Right lobe of liver (tissue), 4 donors: ENCODE data around the gene USP16.
"Not testable (repeated sequence)": the region's sequence is repeated elsewhere in the genome, so short reads cannot be mapped to it uniquely, and the experiment has no call there.

Experiments
- POLR2A ChIP-seq: fragments of 450-650 bp; IDR thresholded peaks from one replicate; pipeline ENCODE4 v1.6.1; 2017; ENCODE audit warnings: antibody characterized with exemption, mild to moderate bottlenecking
- TF ChIP-seq, protein P1 (sequence below), 4 donors: fragments of 200-600 bp in 3 of 4; fragments of 450-650 bp in 1 of 4; IDR thresholded peaks; one replicate each; pipeline versions ENCODE4 v1.5.1 to v1.8.0; 2016 to 2022; ENCODE audit warnings: antibody characterized with exemption in 4 of 4, mild to moderate bottlenecking in 2 of 4
- donor health status: DM: no; HTN: no; CAD: no.
- donor health status: DM: no; HTN: no; CAD: no.
- donor health status: DM: no; HTN: yes; CAD: no.

GRCh38 chr21:28988146-28988545 is 36.3 kb upstream of the USP16 start:
- TF ChIP-seq, protein P1, sequence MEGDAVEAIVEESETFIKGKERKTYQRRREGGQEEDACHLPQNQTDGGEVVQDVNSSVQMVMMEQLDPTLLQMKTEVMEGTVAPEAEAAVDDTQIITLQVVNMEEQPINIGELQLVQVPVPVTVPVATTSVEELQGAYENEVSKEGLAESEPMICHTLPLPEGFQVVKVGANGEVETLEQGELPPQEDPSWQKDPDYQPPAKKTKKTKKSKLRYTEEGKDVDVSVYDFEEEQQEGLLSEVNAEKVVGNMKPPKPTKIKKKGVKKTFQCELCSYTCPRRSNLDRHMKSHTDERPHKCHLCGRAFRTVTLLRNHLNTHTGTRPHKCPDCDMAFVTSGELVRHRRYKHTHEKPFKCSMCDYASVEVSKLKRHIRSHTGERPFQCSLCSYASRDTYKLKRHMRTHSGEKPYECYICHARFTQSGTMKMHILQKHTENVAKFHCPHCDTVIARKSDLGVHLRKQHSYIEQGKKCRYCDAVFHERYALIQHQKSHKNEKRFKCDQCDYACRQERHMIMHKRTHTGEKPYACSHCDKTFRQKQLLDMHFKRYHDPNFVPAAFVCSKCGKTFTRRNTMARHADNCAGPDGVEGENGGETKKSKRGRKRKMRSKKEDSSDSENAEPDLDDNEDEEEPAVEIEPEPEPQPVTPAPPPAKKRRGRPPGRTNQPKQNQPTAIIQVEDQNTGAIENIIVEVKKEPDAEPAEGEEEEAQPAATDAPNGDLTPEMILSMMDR (IDR thresholded peaks at IDR 0.05), result not testable (repeated sequence)
- not testable (repeated sequence) for TF ChIP-seq POLR2A
